K562 (cell line): Measurements from ENCODE around the gene ARHGDIB. TPM values are rescaled to one million over a fixed set of nuclear protein-coding genes. Genes with fewer than 3 reads are reported as not detected.

Experiments used
- ATAC-seq: fragments of 200-7000 bp; cut with Tn5 transposase; 3 replicates; pipeline ENCODE4 v1.9.1; 2020; ENCODE audit warnings: moderate library complexity
- BruUV-seq: library from RNA; stranded (reverse); fragments of 400-500 nt; replicated peaks from 2 replicates; lab custom pipeline; 2021; lab: Mats Ljungman, UMichigan
- CTCF ChIA-PET: fragments of 300-600 bp; formaldehyde crosslinking; extraction: SDS; loops from one replicate; lab custom pipeline; 2021; ENCODE audit warnings: low intra/inter-chr PET ratio; lab: Yijun Ruan, JAX
- POLR2A ChIA-PET: fragments of 300-600, 350-650 bp; sonication (Branson Sonifier 250); formaldehyde crosslinking; extraction: SDS; loops from one replicate; lab custom pipeline; 2021; ENCODE audit warnings: antibody characterized with exemption, inconsistent platforms; lab: Yijun Ruan, JAX
- DNase-seq, 4 experiments: peaks; one replicate each; pipeline versions ENCODE4 v3.0.0 to v3.0.0-alpha.2; 2011 to 2018; ENCODE audit warnings: low spot score in 3 of 4, mixed read lengths in 3 of 4; ENCODE audit errors: extremely low read depth in 1 of 4
- FAIRE-seq: peaks from 2 replicates; lab custom pipeline; 2011; peaks lifted over from hg19 to GRCh38; lab: Jason Lieb, UNC
- H2AFZ ChIP-seq: 2 replicates; pipeline ENCODE4 v1.6.0; 2011; ENCODE audit warnings: low read depth, low read length, control low read depth, inconsistent platforms
- H3K27ac ChIP-seq: fragments of 200-600 bp; 3 replicates; pipeline ENCODE4 v1.8.0; 2011; ENCODE audit warnings: low read depth, mild to moderate bottlenecking, control low read depth, inconsistent platforms, low read length, moderate library complexity, mixed read lengths; ENCODE audit errors: extremely low read depth
- H3K27me3 ChIP-seq, 2 experiments: fragments of 300-600 bp in 1 of 2; 2 replicates in 1 of 2; 3 replicates in 1 of 2; pipeline versions ENCODE4 v1.6.0 to v1.8.0; 2011; ENCODE audit warnings: inconsistent platforms in 2 of 2, low read length in 2 of 2, mild to moderate bottlenecking in 1 of 2, mixed read lengths in 1 of 2, moderate library complexity in 1 of 2; ENCODE audit not compliant: control insufficient read depth in 2 of 2, insufficient read depth in 2 of 2
- H3K36me3 ChIP-seq: fragments of 300-600 bp; 3 replicates; pipeline ENCODE4 v1.8.0; 2011; ENCODE audit warnings: mild to moderate bottlenecking, low read length, inconsistent platforms; ENCODE audit not compliant: control insufficient read depth, insufficient read depth
- H3K4me1 ChIP-seq, 2 experiments: fragments of 200-600 bp in 1 of 2; replicated peaks in 1 of 2; 2 replicates in 1 of 2; 3 replicates in 1 of 2; pipeline versions ENCODE4 v1.5.1 to v1.8.0; 2011; ENCODE audit warnings: inconsistent platforms in 2 of 2, low read length in 2 of 2, mild to moderate bottlenecking in 1 of 2, mixed read lengths in 1 of 2, moderate library complexity in 1 of 2; ENCODE audit not compliant: control insufficient read depth in 2 of 2, insufficient read depth in 2 of 2
- H3K4me2 ChIP-seq: 2 replicates; pipeline ENCODE4 v1.6.1; 2011; ENCODE audit warnings: low read length, control low read depth, inconsistent platforms, mixed read lengths; ENCODE audit not compliant: insufficient read depth
- H3K4me3 ChIP-seq: fragments of 200-600 bp; sonication (generic), shearing (Covaris generic); 2 replicates; pipeline ENCODE4 v1.5.1; 2016; ENCODE audit warnings: control low read depth, inconsistent platforms
- H3K79me2 ChIP-seq: fragments of 200-600 bp; 3 replicates; pipeline ENCODE4 v1.8.0; 2011; ENCODE audit warnings: low read length, inconsistent platforms; ENCODE audit not compliant: control insufficient read depth, insufficient read depth
- H3K9ac ChIP-seq, 2 experiments: 2 replicates each; pipeline versions ENCODE4 v1.6.0 to v1.6.1; 2011; ENCODE audit warnings: low read depth in 2 of 2, low read length in 2 of 2, control low read depth in 1 of 2, inconsistent platforms in 1 of 2, mild to moderate bottlenecking in 1 of 2, mixed read lengths in 1 of 2; ENCODE audit not compliant: insufficient read depth in 1 of 2
- H3K9me1 ChIP-seq: one replicate; pipeline ENCODE4 v1.6.0; 2011; ENCODE audit warnings: inconsistent platforms, mild to moderate bottlenecking, low read length, moderate library complexity; ENCODE audit not compliant: control insufficient read depth, insufficient read depth
- H3K9me3 ChIP-seq: replicated peaks from 2 replicates; pipeline ENCODE4 v1.5.1; 2011; ENCODE audit warnings: low read depth, low read length, inconsistent platforms; ENCODE audit not compliant: control insufficient read depth, insufficient read depth
- H4K20me1 ChIP-seq: replicated peaks from 2 replicates; pipeline ENCODE4 v1.6.1; 2011; ENCODE audit warnings: low read length, inconsistent platforms, mixed read lengths; ENCODE audit not compliant: control insufficient read depth, insufficient read depth
- ARID3B ChIP-seq: fragments of 250-450 bp; sonication (Bioruptor Pico); IDR thresholded peaks from 2 replicates; pipeline ENCODE4 v1.4.0; 2020; ENCODE audit warnings: borderline replicate concordance
- CBFB ChIP-seq: sonication (generic); formaldehyde crosslinking; IDR thresholded peaks from 2 replicates; pipeline ENCODE4 v1.4.0; 2020; ENCODE audit warnings: mild to moderate bottlenecking, missing genetic modification reagents
- CHD2 ChIP-seq: IDR thresholded peaks from 2 replicates; pipeline ENCODE4 v1.6.1; 2011; ENCODE audit warnings: low read depth, low read length
- CTCFL ChIP-seq: IDR thresholded peaks from 2 replicates; pipeline ENCODE4 v1.6.1; 2011; ENCODE audit warnings: borderline replicate concordance, low read depth, mild to moderate bottlenecking, moderate library complexity, low read length; ENCODE audit not compliant: insufficient read depth, poor library complexity, severe bottlenecking
- GATAD2A ChIP-seq: fragments of 450-650 bp; IDR thresholded peaks from 2 replicates; pipeline ENCODE4 v1.6.1; 2017
- HNRNPLL ChIP-seq: fragments of 200-400 bp; formaldehyde crosslinking; IDR thresholded peaks from 2 replicates; pipeline ENCODE4 v1.6.1; 2017; ENCODE audit warnings: low read length, low read depth, mild to moderate bottlenecking; ENCODE audit not compliant: poor library complexity, severe bottlenecking
- KDM2B ChIP-seq: fragments of 250-450 bp; sonication (Bioruptor Pico); IDR thresholded peaks from 2 replicates; pipeline ENCODE4 v1.8.0; 2021; ENCODE audit warnings: mild to moderate bottlenecking, moderate library complexity
- MAFK ChIP-seq: IDR thresholded peaks from 2 replicates; pipeline ENCODE4 v1.6.1; 2011; ENCODE audit warnings: low read length, improper control_type of control experiment
- NFE2 ChIP-seq: IDR thresholded peaks from 2 replicates; pipeline ENCODE4 v1.6.1; 2014; ENCODE audit warnings: antibody characterized with exemption, low read depth
- PHF21A ChIP-seq: fragments of 450-650 bp; IDR thresholded peaks from 2 replicates; pipeline ENCODE4 v1.6.1; 2017; ENCODE audit warnings: low read depth, borderline replicate concordance
- PURB ChIP-seq: sonication (generic); formaldehyde crosslinking; IDR thresholded peaks from 2 replicates; pipeline ENCODE4 v1.9.0; 2021; ENCODE audit warnings: low read depth, mild to moderate bottlenecking, missing genetic modification reagents
- RBM25 ChIP-seq: fragments of 200-400 bp; formaldehyde crosslinking; IDR thresholded peaks from 2 replicates; pipeline ENCODE4 v1.6.1; 2018; ENCODE audit warnings: low read length, low read depth, moderate library complexity; ENCODE audit not compliant: severe bottlenecking
- SRSF1 ChIP-seq: fragments of 200-400 bp; formaldehyde crosslinking; IDR thresholded peaks from 2 replicates; pipeline ENCODE4 v1.6.1; 2017; ENCODE audit warnings: mild to moderate bottlenecking, low read depth, low read length, moderate library complexity
- TCF7L2 ChIP-seq: fragments of 150-350 bp; IDR thresholded peaks from 2 replicates; pipeline ENCODE4 v1.6.1; 2016; ENCODE audit warnings: low read depth, mild to moderate bottlenecking, low read length, moderate library complexity
- ZNF398 ChIP-seq: fragments of 250-450 bp; sonication (Bioruptor Pico); IDR thresholded peaks from 2 replicates; pipeline ENCODE4 v1.8.0; 2021; ENCODE audit warnings: moderate library complexity, mild to moderate bottlenecking, inconsistent platforms
- ZNF695 ChIP-seq: fragments of 450-650 bp; formaldehyde crosslinking; IDR thresholded peaks from 2 replicates; pipeline ENCODE4 v1.4.0; 2020; ENCODE audit warnings: mild to moderate bottlenecking, moderate library complexity
- WGBS: fragments of 100-300 bp; shearing (Covaris generic); methylation state at CpG from one replicate; pipeline ENCODE4 v1.1.6; 2016; ENCODE audit warnings: low coverage, mixed read lengths; ENCODE audit not compliant: insufficient coverage; ENCODE audit errors: missing lambda C conversion rate; 5-methylcytosine and 5-hydroxymethylcytosine counted together
- in situ Hi-C: fragments of 300-500 bp; cut with MboI; formaldehyde crosslinking; loops from 4 replicates; pipeline ENCODE4 v1.15.0; 2018; ENCODE audit warnings: inconsistent platforms, mixed read lengths
- intact Hi-C: fragments of 100-400 bp; cut with micrococcal nuclease; formaldehyde crosslinking; loops from 2 replicates; pipeline ENCODE4 v1.14.2; 2022
- polyA plus RNA-seq, 8 experiments: library from polyadenylated mRNA; depleted of rRNA in 4 of 8; stranded (reverse) in 5 of 8; unstranded in 3 of 8; fragments of >200 nt; fragmentation: Nextera tagmentation in 2 of 8; fragmentation: Illumina TruSeq in 1 of 8; extraction: Ambion mirVana in 2 of 8; extraction: Trizol in 1 of 8; gene quantifications; 2 replicates each; pipeline versions ENCODE4 v1.2.1 to v1.2.3, GENCODE V29; 2011 to 2014; ENCODE audit warnings: inconsistent platforms in 1 of 8, missing spikeins in 1 of 8
- total RNA-seq, 7 experiments: library from RNA; depleted of rRNA in 6 of 7; stranded (reverse); fragments of >200 nt in 6 of 7; fragmentation: Illumina TruSeq in 2 of 7; extraction: Trizol in 2 of 7; gene quantifications; 2 replicates each; pipeline versions ENCODE4 v1.2.1 to v1.2.3, GENCODE V29; 2011 to 2021; ENCODE audit warnings: low replicate concordance in 1 of 7

The ARHGDIB gene
- total and polyA plus RNA-seq, 9 of the 15 experiments (the other 6 are each of a cell fraction or from before 2014, with no cell fraction given): 9.5 to 204 (median 116) TPM

DNA sequence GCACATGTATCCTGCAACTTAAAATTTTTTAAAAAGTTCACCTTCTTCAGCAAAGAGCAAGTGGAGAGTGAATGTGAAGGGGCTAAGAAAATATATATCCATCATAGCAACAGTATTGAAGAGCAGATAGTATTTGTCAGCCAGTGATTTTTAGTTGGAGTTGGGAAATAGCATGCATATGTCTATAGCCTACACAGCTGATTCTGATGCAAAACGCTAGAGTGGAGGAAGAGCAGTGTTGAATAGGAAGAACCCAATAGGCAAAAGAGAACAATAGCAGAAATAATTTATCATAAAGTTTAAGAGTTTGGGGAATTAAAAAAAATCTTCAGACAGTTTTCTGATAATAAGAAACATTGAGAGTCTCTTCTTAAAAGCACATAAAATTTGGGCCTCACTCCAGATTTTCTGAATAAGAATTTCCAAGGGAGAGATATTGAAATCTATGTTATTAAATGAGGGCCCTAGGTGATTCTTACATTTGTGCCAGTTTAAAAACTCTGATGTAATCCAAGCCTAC is 23.4 kb upstream of the ARHGDIB start:
- 0% methylated on average over 1 of the region's 1 CpG for WGBS
- H3K9me1 ChIP-seq: no peaks in the 10 kb centered on the region
- no peaks in the 10 kb centered on the region for H3K9me3 ChIP-seq
- ATAC-seq (no peak), DNase-seq (no peak)
- CTCF ChIA-PET: no interaction called here
- peaks cover 0 to 10% of the 10 kb centered on the region in 2 experiments; a peak in 1 of 5 replicates for H3K27me3 ChIP-seq
- H3K4me3 ChIP-seq: no peak overlapping the region
- in situ Hi-C loops: no loop called here
- peaks cover 3% of the 10 kb centered on the region in 2 experiments; a peak in 3 of 5 replicates for H3K4me1 ChIP-seq
- TF ChIP-seq GATAD2A (no peak), PURB (CRISPR knock-in tag) (no peak), ARID3B (no peak), ZNF695 (CRISPR knock-in tag) (no peak), SRSF1 (no peak), CTCFL (no peak), PHF21A (no peak), RBM25 (no peak), TCF7L2 (no peak), CHD2 (no peak), ZNF398 (no peak), MAFK (no peak), CBFB (no peak), HNRNPLL (no peak), KDM2B (CRISPR knock-in tag) (no peak), NFE2 (no peak)
- TF ChIP-seq, all 486 proteins: peak for 0
- no peaks in the 10 kb centered on the region for H3K36me3 ChIP-seq
- H3K9ac ChIP-seq: no peak overlapping the region
- no peaks in the 10 kb centered on the region for H3K79me2 ChIP-seq
- POLR2A ChIA-PET: no interaction called here
- intact Hi-C loops: no loop called here
- H2AFZ ChIP-seq: no peak overlapping the region
- BruUV-seq: no TSS peak
- H3K27ac ChIP-seq: no peak overlapping the region
- no peak overlapping the region for H3K4me2 ChIP-seq
- no peaks in the 10 kb centered on the region for H4K20me1 ChIP-seq
- FAIRE-seq: no peak
